ENCODE results near the gene SPIB.
A peak's percentile ranks its signal among the peaks of the same experiment; 100 is the strongest.

The SPIB gene

DNA sequence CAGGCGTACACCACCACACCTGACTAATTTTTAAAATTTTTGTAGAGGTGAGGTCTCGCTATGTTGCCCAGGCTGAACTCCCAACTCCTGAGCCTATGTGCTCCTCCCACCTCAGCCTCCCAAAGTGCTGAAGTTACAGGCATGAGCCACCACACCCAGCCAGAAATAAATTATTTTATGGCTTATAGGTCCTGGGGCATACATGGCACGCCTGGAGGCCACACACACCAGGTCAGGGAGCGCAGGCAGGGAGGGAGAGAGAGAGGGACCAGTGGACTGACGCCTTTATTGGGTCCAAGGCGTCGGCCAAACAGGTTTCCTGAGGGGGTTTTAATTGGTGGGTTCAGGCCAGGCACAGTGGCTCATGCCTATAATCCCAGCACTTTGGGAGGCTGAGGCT, 6.8 kb downstream of the SPIB start:
- no peak overlapping the region for H3K4me3 ChIP-seq (ENCODE audit: low read depth, low read length)
- H3K27ac ChIP-seq: no peak overlapping the region
- no peaks in the 10 kb centered on the region for H3K36me3 ChIP-seq (replicated peaks)
- TF ChIP-seq CTCF (IDR thresholded peaks at IDR 0.05; ENCODE audit: low read depth, low read length, missing control alignments): no peak
- peaks cover 4% of the 10 kb centered on the region for H3K27me3 ChIP-seq (replicated peaks)
- in situ Hi-C loops (cut with HindIII; ENCODE audit: low pct_ligation_motif_present, low sequenced_read_pairs): no loop called here
- no peak for DNase-seq

GRCh38 chr19:50427318-50427925, 8.7 kb downstream of the SPIB start:
- in situ Hi-C loops (cut with HindIII; ENCODE audit: low pct_ligation_motif_present, low sequenced_read_pairs): no loop called here
- H3K4me3 ChIP-seq (ENCODE audit: low read depth, low read length): peak overlapping the region; percentile 24

DNA sequence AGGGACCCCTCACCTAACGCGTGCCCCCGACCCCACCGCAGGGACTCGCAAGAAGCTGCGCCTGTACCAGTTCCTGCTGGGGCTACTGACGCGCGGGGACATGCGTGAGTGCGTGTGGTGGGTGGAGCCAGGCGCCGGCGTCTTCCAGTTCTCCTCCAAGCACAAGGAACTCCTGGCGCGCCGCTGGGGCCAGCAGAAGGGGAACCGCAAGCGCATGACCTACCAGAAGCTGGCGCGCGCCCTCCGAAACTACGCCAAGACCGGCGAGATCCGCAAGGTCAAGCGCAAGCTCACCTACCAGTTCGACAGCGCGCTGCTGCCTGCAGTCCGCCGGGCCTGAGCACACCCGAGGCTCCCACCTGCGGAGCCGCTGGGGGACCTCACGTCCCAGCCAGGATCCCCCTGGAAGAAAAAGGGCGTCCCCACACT, 9.3 kb downstream of the SPIB start:
- Histone ChIP-seq H3K4me3 (ENCODE audit: low read depth, low read length) (peak overlapping the region; percentile 24), H3K27ac (no peak overlapping the region)
- in situ Hi-C loops (cut with HindIII; ENCODE audit: low pct_ligation_motif_present, low sequenced_read_pairs): no loop called here

More at GRCh38 chr19:50427318-50427925, 8.7 kb downstream of the SPIB start:
- no peak for TF ChIP-seq CTCF (IDR thresholded peaks at IDR 0.05; ENCODE audit: low read depth, low read length, missing control alignments)
- Histone ChIP-seq H3K27ac (no peak overlapping the region), H3K27me3 (replicated peaks) (peaks cover 8% of the 10 kb centered on the region), H3K36me3 (replicated peaks) (no peaks in the 10 kb centered on the region)
- no peak for DNase-seq

DNA sequence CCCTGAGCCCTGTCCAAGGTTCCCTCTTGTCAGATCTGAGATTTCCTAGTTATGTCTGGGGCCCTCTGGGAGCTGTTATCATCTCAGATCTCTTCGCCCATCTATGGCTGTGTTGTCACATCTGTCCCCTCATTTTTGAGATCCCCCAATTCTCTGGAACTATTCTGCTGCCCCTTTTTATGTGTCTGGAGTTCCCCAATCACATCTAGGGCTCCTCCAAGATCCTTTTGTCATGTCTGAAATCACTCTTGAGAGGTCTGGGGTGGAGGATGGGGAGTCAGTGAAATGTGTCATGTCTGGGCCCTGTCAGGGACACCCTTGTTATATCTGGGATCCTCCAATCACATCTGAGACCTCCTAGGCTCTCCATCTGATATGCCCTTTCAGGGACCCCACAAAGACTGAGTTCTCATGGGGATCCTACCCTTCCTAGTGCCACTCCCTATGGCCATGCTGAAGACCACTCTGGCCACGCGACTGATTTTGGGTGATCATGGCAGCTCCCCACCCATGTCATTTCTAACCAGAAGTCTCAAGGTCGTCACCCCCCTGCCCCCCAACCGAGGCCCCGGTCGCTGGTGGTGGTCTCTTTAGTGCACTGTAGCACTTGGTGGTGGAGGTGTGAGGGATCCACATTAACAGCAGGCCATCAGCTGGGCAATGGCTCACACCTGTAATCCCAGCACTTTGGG, 10.2 kb downstream of the SPIB start:
- DNase-seq: no peak
- Histone ChIP-seq H3K27me3 (replicated peaks) (peaks cover 19% of the 10 kb centered on the region), H3K4me3 (ENCODE audit: low read depth, low read length) (no peak overlapping the region), H3K36me3 (replicated peaks) (no peaks in the 10 kb centered on the region), H3K27ac (no peak overlapping the region)
- no peak for TF ChIP-seq CTCF (IDR thresholded peaks at IDR 0.05; ENCODE audit: low read depth, low read length, missing control alignments)
- in situ Hi-C loops (cut with HindIII; ENCODE audit: low pct_ligation_motif_present, low sequenced_read_pairs): no loop called here

More for the DNA sequence above, 9.3 kb downstream of the SPIB start:
- peaks cover 14% of the 10 kb centered on the region for H3K27me3 ChIP-seq (replicated peaks)
- H3K36me3 ChIP-seq (replicated peaks): no peaks in the 10 kb centered on the region
- DNase-seq: peak; percentile 73
- TF ChIP-seq CTCF (IDR thresholded peaks at IDR 0.05; ENCODE audit: low read depth, low read length, missing control alignments): no peak

GRCh38 chr19:50430888-50431342, 12.2 kb downstream of the SPIB start:
- H3K36me3 ChIP-seq (replicated peaks): no peaks in the 10 kb centered on the region
- H3K27me3 ChIP-seq (replicated peaks): peaks cover 22% of the 10 kb centered on the region
- in situ Hi-C loops (cut with HindIII; ENCODE audit: low pct_ligation_motif_present, low sequenced_read_pairs): no loop called here
- no peak for DNase-seq
- no peak for TF ChIP-seq CTCF (IDR thresholded peaks at IDR 0.05; ENCODE audit: low read depth, low read length, missing control alignments)
- no peak overlapping the region for H3K27ac ChIP-seq
- H3K4me3 ChIP-seq (ENCODE audit: low read depth, low read length): no peak overlapping the region

Data from brain microvascular endothelial cell (primary cell).